Stimulated activated CD4-positive, alpha-beta T cell treated with anti-CD3 and anti-CD28 coated beads, TNF-alpha, amount 100 ng/mL, for 4 hours (primary cell): ENCODE data around the gene ZBTB44.
"Not testable (repeated sequence)": the region's sequence is repeated elsewhere in the genome, so short reads cannot be mapped to it uniquely, and the experiment has no call there.

ENCODE experiments used
- DNase-seq, 3 experiments: peaks; one replicate each; pipeline ENCODE4 v3.0.0-alpha.2; 2020; ENCODE audit warnings: low read depth in 3 of 3

ZBTB44 gene

DNA sequence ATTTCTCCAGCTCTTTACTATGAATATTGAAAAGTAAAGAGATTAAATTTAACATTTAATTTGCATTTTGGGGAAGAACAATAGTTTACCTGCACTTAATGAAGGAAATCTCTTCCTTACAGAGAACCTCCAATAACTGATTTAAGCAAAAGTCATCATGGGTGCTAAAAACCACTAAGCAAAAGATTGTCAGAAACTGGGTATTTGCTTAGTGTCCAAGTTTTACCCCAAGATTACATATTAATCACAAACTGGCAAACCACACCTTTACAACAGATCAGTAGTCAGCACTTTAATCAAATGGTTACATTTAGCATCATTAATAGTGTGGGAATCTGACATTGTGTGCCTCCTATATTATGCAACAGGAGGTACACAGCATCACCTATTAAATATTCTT is 2.7 kb downstream of the ZBTB44 start:
- no peak for DNase-seq

DNA sequence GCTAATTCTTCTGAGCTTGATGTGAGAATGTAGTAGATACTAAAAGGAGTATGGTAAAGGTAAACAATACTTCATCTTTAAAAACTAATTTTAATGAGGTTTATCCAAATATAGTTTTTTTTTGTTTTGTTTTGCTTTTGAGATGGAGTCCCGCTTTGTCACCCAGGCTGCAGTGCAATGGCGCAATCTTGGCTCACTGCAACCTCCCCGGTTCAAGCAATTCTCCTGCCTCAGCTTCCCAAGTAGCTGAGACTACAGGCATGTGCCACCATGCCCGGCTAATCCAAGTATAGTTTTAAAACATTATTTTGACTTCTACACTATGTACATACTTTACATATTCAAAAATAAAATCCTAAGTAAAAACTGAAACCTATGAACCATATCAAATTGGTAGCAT is 4.1 kb downstream of the ZBTB44 start:
- DNase-seq: no peak

DNA sequence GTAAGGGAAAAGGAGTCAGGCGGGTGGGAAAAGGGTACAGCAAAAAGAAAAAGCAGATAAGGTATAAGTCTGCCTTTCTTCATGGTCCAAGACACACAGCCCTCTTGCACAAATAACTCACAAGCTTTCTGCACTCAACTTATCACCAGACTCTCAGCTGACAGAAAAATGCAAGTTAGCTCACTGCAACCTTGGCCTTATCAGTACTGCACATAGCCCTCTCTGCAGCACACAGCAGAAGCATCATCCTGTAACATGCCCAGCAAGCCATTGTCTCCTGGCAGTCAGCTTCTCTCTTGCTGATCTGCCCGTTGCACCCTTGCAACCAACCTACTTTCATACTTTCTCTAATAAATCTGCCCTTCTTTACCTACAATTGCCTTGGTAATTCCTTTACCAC is 5.8 kb downstream of the ZBTB44 start:
- no peak for DNase-seq

DNA sequence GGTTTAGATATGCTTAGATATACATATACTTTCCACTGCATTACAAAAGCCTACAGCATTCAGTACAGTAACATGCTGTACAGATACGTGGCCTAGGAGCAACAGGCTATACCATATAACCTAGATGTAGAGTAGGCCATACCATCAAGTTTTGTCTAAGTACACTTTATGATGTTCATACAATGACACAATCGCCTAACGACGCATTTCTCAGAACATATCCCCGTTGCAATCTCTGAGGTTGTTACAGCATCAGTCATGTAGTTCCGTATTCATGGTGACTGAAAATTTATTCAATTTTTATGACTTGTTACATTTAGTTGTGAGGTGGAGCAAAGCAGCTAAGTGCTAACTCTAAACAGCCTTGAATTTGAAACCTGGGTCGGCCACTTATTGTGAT is 6.7 kb downstream of the ZBTB44 start:
- no peak for DNase-seq

DNA sequence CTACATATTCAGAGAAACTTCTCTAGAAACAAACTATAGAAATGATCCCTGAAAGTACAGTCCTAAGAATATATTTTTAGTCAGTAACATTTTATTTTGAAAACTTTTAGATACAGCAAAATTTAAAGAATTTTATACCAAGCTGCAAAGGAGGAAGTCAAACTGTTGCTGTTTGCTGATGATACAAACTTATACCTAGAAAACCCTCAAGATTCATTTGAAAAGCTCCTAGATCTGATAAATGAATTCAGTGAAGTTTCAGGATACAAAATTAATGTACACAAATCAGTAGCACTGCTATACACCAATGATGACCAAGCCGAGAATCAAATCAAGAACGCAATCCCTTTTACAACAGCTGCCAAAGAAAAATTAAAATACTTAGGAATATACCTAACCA is 10.1 kb downstream of the ZBTB44 start:
- DNase-seq: no peak

DNA sequence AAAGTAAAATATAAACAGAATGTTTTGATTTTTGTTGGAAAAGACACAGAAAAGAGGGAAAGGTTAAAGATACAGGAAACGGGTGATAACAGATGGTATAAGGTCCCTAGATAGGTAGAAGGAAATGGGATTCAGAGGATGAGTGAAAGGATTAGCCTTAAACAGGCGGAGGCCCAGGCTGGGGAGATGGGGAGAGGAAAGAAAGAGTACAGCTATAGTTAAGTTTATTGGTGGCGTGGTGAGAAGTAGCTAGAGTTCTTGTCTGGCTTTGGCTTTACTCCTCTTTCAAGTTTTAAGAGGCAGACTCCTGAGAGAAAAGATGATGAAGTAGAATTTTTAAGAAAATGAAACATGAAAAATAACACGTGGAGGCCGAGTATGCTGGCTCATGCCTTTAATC is 13.7 kb downstream of the ZBTB44 start:
- DNase-seq: no peak

DNA sequence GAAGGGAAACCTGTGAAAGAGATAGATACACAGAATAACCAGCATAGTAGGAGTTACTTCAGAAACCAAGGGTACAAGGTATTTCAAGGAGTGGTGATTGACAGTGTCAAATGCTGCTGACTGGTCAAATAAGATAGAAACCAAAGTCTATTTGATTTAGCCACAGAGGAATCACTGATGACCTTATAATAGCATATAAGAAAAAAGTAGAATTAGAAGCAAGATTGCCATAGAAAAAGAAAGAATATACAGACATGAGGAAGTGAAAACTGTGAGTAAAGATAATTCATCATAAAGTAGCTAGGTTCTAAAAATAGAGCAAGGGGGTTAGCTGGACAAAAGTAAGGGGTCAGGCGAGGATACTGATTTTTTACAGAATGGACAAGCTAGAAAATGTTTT is 14.2 kb downstream of the ZBTB44 start:
- DNase-seq: no peak

DNA sequence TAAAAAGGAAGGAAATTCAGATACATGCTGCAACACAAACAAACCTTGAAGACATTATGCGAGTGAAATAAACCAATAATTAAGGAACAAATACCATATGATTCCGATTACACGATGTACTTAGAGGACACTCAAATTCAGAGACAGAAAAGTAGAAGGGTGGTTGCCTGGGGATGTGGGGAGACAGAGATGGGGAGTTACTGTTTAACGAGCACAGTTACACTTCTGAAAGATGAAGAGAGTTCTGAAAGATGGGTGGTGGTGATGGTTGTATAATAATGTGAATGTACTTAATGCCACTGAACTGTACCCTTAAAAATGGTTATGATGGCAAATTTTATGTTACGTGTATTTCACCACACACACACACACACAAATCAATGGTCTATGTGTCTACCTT is 14.7 kb downstream of the ZBTB44 start:
- DNase-seq: no peak

DNA sequence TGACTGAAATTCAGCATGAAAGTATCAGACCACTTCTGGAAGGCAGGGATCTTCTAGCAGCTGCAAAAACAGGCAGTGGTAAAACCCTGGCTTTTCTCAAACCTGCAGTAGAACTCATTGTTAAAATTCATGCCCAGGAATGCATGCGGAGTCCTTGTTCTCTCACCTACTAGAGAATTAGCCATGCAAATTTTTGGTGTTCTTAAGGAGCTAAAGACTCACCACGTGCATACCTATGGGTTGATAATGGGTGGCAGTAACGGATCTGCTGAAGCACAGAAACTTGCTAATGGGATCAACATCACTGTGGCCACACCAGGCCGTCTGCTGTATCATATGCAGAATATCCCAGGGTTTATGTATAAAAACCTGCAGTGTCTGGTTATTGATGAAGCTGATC is 19.1 kb downstream of the ZBTB44 start:
- no peak for DNase-seq

DNA sequence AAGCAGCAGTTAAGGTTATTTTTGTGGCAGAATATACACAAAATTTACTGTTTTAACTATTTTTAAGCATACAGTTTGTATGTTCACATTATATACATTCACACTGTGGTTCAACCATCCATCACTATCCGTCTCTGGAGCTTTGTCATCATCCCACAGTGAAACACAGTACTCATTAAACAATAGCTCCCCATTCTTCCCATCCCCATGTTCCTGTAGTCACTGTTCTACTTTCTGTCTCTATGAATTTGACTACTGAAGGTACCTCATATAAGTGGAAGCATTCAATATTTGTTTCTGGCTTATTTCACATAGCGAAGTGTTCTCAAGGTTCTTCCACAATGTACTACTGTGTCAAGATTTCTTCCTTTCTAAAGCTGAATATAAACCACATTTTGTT is 32.6 kb downstream of the ZBTB44 start:
- no peak for DNase-seq

DNA sequence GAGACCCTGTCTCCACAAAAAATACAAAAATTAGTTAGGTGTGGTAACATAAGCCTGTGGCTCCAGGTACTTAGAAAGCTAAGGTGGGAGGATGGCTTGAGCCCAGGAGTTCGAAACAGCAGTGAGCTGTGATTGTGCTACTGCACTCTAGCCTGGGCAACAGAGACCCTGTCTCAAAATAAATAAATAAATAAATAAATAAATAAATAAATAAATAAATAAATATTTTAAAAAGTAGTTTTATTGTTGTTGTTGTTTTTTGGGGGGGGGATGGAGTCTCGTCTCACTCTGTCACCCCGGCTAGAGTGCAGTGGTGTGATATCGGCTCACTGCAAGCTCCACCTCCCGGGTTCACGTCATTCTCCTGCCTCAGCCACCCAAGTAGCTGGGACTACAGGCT is 33.4 kb downstream of the ZBTB44 start:
- not testable (repeated sequence) for DNase-seq

DNA sequence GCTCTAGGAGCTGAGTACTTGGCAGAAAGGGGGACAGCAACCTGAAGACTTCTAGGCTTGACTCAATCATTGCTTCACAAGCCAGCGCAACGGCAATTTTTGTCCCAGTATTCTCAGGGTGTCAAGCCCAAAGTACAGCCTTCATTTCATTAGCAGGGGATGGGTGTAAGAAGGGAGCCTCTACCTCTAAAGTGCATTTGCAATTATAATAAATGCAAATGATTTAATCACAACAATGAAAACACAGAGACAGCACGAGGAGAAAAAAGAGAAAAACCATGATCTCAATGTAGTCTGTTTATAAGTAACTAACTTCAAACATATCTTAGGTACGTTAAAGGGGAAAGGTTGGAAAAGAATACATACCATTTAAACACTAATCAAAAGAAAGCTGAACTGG is 34.7 kb downstream of the ZBTB44 start:
- no peak for DNase-seq

DNA sequence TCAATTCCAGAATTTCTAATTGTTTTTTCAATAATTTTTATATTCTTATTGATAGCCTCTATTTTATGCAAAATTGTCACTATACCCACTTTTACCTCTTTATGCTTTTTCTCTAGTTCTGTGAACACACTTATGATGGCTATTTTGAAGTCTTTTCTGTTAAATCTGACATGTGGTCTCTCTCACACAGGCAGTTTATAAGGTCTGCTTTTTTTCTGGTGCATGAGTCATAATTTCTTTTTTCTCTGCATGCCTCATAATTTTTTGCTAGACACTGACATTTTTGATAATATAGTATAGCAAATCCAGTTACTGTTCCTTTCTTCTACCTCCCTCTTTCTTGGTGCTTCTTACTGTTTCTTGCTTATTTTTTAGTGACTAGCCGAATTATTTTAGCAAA is 36.0 kb downstream of the ZBTB44 start:
- no peak for DNase-seq

DNA sequence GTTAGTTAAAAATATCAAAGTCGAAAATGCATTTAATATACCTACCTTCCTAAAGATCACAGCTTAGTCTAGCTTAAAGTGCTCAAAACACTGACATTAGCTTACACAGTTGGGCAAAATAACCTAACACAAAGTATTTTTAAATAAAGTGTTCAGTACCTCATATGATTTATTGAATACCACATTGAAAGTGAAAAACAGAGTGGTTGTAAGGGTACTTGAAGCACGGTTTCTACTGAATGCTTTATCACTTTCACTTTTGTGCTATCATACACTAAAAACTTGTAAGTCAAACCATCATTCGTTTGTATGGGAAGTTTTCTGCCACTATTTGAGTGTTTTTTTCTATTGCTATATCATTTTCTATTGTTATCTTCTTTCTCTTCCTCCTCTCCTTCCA is 36.6 kb downstream of the ZBTB44 start:
- DNase-seq: no peak

DNA sequence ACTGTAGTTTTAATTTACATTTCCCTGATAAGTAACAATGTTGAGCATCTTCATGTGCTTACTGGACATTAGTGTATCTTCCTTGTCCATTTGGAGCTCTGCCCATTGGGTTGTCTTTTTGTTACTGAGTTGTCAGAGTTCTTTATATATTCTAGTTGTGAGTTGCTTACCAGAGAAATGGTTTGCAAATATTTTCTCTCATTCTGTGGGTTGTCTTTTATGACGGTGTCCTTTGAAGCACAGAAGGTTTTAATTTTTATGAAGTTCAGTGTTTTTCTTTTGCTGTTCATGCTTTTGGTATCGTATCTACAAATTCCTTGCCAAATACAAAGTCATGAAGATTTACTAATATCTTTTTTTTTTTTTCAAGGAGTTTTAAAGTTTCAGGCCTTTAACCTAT is 42.4 kb downstream of the ZBTB44 start:
- DNase-seq: no peak

DNA sequence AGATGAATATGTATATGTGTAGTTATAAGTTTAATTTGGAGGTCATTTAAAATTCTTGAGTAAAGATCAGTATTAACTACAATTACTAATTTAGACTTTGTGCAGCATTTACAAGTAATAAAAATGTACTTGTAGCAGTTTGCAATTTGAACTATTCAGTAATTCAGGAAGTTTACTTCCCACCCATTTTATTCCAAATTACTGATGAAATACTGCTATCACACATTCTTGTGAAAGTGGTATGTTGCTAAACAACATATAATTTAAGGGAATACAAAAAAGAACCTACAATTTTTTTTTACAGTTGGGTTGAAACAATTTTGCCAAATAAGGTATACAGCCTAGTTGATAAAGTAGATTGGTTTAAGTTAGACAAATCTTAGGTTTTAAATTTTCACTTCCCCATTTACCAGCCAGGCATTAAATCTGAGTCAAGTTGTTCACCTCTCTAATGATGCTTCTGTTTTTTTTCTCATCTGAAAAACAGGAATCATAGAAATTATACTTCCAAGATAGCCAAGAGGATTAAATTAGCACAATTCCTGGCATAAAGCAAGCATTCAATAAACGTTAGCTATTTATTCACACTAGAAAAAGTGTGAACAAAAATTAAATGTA is 45.3 kb downstream of the ZBTB44 start:
- DNase-seq: no peak

DNA sequence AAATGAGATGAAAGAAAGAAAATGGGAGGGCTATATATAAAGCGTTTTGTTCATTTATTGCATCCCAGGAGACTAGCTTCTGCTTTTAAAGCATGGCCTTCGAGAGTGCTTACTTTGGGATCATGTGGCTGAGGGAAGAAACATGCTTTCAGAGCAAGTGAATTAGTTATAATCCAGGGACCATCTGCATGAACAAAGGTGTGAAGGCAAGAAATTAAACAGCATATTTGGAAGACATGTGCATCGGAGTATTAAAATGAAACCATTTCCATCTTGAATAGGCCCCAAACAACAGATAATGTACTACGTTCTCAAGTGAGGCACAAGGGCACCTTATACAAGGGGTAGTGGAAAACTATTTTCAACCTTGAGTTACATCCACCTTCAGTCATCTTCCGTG is 51.4 kb downstream of the ZBTB44 start:
- DNase-seq: no peak

DNA sequence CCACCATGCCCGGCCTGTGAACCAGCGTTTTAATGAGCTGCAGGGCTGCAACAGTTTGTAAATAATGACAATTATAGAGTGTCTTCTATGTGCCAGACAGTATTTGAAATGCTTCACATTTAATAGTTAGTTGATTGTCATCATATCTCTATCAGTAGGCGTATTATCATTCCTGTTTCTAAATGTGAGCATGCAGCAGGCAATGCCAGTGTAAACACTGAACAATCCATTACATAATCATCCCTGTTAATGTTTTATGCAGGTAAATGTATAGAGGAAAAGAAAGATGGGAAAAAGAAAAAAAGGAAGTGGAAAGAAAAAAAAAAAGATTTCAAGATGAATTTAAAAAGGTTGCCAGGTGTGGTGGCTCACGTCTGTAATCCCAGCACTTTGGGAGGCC is 52.3 kb downstream of the ZBTB44 start:
- DNase-seq: no peak

DNA sequence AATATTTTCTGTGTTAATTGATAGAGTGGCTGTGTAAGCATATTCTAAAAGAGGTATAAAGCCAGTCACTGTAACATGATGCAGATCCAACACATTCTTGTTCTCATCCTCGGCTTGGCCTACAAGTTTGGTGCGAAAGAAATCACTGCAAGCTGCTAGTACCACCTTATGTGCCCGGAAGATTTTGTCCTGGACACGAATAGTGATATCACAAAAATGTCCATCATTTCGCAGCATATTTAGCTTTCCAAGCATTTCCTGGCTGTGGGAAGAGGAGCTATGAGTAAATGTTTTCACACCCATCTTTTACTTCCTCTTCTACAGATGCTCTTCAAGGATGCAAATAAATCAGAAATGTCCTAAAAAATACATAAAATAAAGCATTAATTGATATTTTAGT is 53.1 kb downstream of the ZBTB44 start:
- no peak for DNase-seq

DNA sequence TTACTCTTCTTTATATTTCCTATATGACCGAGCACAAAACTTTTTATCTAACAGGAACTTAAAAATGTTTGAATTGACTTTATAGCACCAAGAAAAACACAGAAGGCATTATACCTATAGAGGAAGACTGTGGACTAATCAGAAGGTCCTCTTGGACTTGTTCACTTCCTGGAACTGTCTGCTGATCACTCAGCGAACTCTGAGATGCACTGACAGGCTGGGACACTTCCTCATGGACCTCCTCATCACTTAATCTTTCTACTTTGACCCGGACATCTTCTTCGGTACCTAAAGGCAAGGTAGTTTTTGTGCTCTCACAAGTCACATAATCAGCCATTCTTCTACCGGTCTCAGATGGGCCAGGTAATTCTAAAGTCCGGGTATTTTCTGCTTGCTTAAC is 54.0 kb downstream of the ZBTB44 start:
- DNase-seq: no peak

DNA sequence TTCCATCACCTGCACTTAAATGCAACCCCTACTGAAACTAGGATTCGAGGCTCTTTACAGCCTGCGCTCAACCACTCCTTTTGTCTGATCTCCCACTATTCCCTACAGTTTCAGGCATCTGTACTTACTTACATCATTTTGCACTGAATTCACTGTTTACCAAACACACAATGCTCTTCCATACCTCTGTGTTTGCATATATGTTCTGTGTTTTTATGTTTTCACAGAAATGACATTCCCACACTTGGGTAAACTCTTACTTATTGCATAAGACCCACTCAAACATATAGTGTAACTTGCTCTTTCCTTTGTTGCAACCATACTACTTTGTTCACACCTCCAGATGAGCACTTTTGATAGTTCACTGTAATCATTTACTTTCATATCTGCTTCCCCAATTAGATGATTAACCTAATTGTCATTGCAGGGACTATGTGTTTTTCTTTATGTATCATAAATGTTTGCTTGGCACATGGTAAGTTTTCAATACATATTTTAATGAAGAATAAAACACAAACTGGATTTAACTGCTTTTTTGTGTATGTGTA is 54.6 kb downstream of the ZBTB44 start:
- DNase-seq: no peak

DNA sequence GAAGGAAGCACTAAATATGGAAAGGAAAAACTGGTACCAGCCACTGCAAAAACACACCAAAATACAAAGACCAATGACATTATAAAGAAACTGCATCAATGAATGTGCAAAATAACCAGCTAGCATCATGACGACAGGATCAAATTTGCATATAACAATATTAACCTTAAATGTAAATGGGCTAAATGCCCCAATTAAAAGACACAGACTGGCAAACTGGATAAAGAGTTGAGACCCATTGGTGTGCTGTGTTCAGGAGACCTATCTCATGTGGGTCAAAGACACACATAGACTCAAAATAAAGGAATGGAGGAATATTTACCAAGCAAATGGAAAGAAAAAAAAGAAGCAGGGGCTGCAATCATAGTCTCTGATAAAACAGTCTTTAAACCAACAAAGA is 63.0 kb downstream of the ZBTB44 start:
- not testable (repeated sequence) for DNase-seq

DNA sequence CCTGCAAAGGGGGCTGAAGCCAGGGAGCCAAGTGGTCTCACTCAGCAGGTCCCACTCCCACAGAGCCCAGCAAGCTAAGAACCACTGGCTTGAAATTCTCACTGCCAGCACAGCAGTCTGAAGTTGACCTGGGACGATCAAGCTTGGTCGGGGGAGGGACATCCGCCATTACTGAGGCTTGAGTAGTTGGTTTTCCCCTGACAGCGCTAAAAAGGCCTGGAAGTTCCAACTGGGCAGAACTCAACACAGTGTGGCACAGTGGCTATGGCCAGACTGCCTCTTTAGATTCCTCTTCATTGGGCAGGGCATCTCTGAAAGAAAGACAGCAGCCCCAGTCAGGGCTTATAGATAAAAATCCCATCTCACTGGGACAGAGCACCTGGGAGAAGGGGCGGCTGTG is 64.8 kb downstream of the ZBTB44 start:
- DNase-seq: not testable (repeated sequence)

DNA sequence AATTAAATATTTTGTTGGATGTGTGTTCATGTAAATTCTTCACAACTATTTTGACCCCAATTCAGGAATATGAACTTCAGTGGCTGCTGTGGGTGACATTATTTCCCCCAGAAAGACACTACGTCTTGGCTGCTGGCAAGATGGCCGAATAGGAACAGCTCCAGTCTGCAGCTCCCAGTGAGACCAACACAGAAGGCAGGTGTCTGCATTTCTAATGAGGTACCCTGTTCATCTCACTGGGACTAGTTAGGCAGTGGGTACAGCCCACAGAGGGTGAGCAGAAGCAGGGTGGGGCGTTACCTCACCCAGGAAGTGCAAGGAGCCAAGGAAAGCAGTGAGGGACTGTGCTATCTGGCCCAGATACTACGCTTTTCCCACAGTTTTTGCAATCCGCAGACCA is 65.3 kb downstream of the ZBTB44 start:
- no peak for DNase-seq
